Kidney capillary endothelial cell (primary cell): ENCODE measurements around the gene BYSL.
A peak's percentile ranks its signal among the peaks of the same experiment; 100 is the strongest.

ENCODE experiments used
- DNase-seq: peaks from one replicate; pipeline ENCODE4 v3.0.0-alpha.2; 2018; ENCODE audit warnings: low spot score

The BYSL gene

GRCh38 chr6:41914869-41915530, 6.3 kb upstream of the BYSL start:
- no peak for DNase-seq

GRCh38 chr6:41917528-41917927, 3.8 kb upstream of the BYSL start:
- peak; percentile 84 for DNase-seq

GRCh38 chr6:41921712-41921998, 356 bp downstream of the BYSL start:
- no peak for DNase-seq

- peak; percentile 27 for DNase-seq
Measured at GRCh38 chr6:41922154-41922553, 855 bp downstream of the BYSL start.

DNA sequence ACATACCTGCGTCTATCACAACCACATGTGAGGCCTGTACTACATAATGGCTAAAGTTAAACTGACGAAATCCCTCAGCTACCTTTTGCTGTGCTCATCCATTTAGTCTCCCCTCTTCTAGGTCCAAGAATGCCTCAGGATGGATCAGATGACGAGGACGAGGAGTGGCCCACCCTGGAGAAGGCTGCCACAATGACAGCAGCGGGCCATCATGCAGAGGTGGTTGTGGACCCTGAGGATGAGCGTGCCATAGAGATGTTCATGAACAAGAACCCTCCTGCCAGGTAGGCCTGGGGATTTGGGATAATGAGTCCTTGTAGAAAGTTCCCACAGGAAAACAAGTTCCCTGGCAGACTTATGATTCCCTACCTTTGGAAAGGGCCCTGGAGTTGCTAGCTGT, 6.0 kb downstream of the BYSL start:
- no peak for DNase-seq

- no peak for DNase-seq
Measured at GRCh38 chr6:41929924-41930323, 8.6 kb downstream of the BYSL start.

GRCh38 chr6:41931792-41932191, 10.5 kb downstream of the BYSL start:
- no peak for DNase-seq

GRCh38 chr6:41932378-41932777, 11.1 kb downstream of the BYSL start:
- DNase-seq, result no peak

DNA sequence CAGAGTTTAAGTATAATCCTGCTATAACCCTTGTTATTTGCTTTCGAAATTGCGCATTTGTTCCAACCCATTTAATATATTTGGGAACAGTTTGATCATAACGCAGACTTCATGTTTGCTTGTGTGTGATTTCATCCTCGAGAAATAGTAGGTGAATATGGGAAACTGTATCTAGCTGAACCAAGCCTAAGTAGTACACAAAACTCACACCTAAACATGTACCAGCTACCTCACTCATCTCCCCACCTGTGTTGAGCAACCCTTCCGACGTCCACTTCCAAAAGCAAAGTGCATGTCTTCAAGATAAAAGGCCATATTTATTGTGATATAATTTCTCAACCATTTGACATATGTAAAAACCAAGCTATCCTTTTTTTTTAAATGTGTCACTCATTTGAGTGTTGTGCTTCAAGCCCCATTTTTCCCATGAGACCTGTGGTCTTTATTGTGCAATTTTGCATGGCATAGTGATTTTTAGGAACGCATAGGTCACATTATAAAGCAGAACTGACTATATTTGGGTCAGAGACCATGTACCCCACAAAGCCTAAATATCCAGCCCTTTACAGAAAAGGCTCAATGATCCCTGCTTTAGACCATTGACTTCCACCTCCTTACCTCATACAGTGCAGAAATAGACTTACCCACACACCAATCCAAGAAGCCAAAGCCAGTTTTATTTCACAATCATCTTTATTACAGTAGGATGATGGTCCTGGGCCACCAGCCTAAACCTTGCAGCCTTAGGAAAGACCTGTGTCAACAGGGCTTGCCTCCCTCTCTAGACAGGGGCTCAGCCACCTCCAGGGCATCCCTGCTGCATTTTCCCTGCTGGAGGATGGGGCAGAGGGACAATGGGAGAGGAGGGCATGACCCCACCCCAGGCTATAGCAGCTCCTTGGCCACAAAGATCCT, 13.2 kb downstream of the BYSL start:
- no peak for DNase-seq

GRCh38 chr6:41935193-41935574, 13.9 kb downstream of the BYSL start:
- DNase-seq, result no peak

GRCh38 chr6:41935685-41936072, 14.4 kb downstream of the BYSL start:
- DNase-seq, result no peak

DNA sequence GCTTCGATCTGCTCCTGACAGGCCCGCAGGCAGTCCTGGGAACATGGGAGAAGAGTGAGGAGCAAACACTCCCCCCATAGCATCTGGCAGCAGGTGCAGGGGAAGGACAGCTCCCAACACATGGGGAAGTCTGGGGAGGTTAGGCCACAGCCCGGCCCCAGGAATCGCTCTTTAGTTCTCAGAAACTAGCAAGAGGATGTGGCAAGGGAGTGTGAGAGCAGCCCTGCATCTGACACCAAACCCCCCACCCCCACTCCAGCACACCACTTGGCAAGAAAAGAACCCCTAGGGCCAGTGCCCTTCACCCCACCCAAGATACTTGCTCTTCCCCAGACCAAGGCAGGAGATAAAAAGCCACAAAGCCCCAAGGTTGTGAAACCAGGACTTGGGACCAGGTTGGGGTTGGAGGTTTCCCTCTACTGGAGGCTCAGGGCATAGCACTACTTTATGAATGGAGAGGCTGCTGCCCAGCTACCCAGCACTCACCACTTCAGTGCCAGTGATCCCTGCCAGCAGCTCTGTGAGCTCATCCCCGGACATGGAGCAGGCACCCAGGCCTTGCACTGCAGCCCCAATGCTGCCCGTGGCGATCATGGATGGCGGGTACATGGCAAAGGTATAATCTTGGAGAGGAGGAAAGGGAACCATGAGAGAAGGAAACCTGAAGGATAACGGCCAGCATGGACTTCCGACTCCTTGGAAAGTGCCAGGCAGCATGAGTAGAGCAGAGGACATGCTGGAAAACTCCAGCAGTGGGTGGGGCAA, 15.0 kb downstream of the BYSL start:
- DNase-seq, result peak; percentile 76

- DNase-seq, result no peak
Measured at GRCh38 chr6:41937472-41937860, 16.2 kb downstream of the BYSL start.

GRCh38 chr6:41937861-41938574, 16.7 kb downstream of the BYSL start:
- no peak for DNase-seq

- no peak for DNase-seq
Measured at GRCh38 chr6:41938590-41939175, 17.4 kb downstream of the BYSL start.

GRCh38 chr6:41939176-41939847, 18.0 kb downstream of the BYSL start:
- no peak for DNase-seq

- no peak for DNase-seq
Measured at GRCh38 chr6:41939848-41940758, 18.8 kb downstream of the BYSL start.

GRCh38 chr6:41940759-41941279, 19.5 kb downstream of the BYSL start:
- DNase-seq, result peak; percentile 18

DNA sequence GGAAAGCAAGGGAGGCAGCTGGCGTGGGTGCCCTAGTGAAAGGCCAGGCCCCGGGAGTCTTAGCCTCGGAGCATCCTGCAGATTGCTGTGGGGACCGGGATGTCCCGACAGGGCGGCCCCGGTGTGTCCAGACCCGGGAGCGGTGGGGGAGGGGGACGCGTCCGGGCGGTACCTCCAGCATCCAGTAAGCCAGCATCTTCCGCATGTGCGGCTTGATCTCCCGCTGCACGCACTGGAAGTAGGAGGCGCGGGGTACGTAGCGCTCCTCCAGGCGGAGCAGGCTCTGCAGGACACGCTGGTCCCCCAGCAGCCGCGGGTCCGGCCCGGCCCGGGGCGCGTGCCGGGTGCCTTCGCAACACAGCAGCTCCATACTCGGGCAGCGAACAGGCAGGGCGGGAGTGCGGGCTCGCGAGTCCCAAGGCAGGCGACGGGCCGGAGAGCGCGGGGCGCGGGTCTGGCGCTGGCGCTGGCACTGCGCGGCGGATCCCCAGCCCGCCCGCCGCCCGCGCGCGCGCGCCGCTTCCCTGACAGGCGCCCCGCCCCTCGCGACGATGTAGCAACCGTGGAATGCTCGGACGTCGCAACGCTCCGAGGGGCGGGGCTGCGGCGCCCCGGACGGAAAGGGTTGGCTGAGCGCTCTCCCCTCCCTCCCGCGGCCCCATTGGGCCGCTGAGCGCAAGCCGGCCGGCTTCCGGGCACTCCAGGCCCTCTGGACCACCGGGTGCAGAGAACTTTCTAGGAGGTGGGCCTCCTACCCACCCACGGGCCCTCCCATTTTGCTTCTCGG, 20.2 kb downstream of the BYSL start, which contains the start of gene CCND3:
Gene CCND3 (minus strand): TSS at position 529 of the 787 bp plus-strand sequence. CDS start 159 bp downstream, at position 370.
- peak; percentile 83 for DNase-seq
